Sigmoid colon (tissue), 4 donors: ENCODE data around the gene MICAL2.

Source experiments
- EP300 ChIP-seq, 4 donors: sonication (generic); formaldehyde crosslinking; IDR thresholded peaks; one replicate each; pipeline ENCODE4 v1.6.1; 2017; ENCODE audit warnings: antibody characterized with exemption in 4 of 4
- POLR2A ChIP-seq, 2 donors: fragments of 450-650 bp; IDR thresholded peaks; one replicate each; pipeline ENCODE4 v1.6.1; 2016; ENCODE audit warnings: antibody characterized with exemption in 2 of 2, mild to moderate bottlenecking in 2 of 2, moderate library complexity in 2 of 2
- POLR2AphosphoS5 ChIP-seq, 4 donors: sonication (generic); formaldehyde crosslinking; IDR thresholded peaks; one replicate each; pipeline ENCODE4 v1.6.1; 2017; ENCODE audit warnings: antibody characterized with exemption in 4 of 4
- TF ChIP-seq, protein P1 (sequence below), 4 experiments: fragments of 450-650 bp in 3 of 4; fragments of 200-600 bp in 1 of 4; IDR thresholded peaks; one replicate each; pipeline ENCODE4 v1.5.1; 2016 to 2019; ENCODE audit warnings: antibody characterized with exemption in 4 of 4, mild to moderate bottlenecking in 3 of 4, moderate library complexity in 2 of 4

DNA sequence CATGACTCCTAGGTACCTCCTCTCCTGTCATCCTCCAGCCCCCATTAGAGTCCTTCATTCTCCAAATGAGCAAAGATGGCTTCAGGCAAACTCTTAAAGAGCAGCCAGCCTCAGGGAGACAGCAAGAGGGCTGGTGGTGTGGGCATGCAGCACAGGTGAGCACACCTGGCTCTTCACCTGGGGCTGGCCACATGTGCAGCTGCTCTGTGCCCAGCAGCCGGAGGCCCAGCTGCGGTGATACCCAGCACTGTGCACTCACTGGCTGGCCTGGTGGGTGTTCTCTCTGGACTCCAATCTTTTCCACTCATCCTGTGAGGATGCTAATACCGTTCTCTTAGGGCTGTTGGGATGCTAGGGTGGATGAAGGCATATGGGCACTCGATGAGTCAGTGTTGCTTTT, 160.9 kb downstream of the MICAL2 start:
- TF ChIP-seq, protein P1, sequence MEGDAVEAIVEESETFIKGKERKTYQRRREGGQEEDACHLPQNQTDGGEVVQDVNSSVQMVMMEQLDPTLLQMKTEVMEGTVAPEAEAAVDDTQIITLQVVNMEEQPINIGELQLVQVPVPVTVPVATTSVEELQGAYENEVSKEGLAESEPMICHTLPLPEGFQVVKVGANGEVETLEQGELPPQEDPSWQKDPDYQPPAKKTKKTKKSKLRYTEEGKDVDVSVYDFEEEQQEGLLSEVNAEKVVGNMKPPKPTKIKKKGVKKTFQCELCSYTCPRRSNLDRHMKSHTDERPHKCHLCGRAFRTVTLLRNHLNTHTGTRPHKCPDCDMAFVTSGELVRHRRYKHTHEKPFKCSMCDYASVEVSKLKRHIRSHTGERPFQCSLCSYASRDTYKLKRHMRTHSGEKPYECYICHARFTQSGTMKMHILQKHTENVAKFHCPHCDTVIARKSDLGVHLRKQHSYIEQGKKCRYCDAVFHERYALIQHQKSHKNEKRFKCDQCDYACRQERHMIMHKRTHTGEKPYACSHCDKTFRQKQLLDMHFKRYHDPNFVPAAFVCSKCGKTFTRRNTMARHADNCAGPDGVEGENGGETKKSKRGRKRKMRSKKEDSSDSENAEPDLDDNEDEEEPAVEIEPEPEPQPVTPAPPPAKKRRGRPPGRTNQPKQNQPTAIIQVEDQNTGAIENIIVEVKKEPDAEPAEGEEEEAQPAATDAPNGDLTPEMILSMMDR (IDR thresholded peaks at IDR 0.05) = no peak
- TF ChIP-seq POLR2AphosphoS5 (IDR thresholded peaks at IDR 0.05) (no peak), POLR2A (IDR thresholded peaks at IDR 0.05) (no peak), EP300 (IDR thresholded peaks at IDR 0.05) (no peak)
